Right ventricle myocardium inferior (tissue), 1 donor: Measurements from ENCODE around the gene PBX3. TPM values are rescaled to one million over a fixed set of nuclear protein-coding genes. Genes with fewer than 3 reads are reported as not detected.

Experiments
- ATAC-seq: fragments of 200-7000 bp; cut with Tn5 transposase; one replicate; pipeline ENCODE4 v1.9.1; 2020; ENCODE audit warnings: mild to moderate bottlenecking, moderate library complexity
- DNase-seq: peaks from one replicate; pipeline ENCODE4 v3.0.0; 2021; ENCODE audit errors: missing footprints
- intact Hi-C: fragments of 100-400 bp; cut with DNase I; formaldehyde crosslinking; loops from one replicate; pipeline ENCODE4 v1.11.0; 2022
- total RNA-seq: library from RNA; stranded (reverse); fragmentation: NEBNext Ultra II Directional; extraction: Animal tissue kit (Norgen Biotek cat#: 25700); gene quantifications from one replicate; pipeline ENCODE4 v1.2.1, GENCODE V29; 2021
- donor health status: DM: no; HTN: yes; CAD: no; lungs with severe emphysema.

The PBX3 gene
- total RNA-seq, 1 donor from 2014 or later, result 49.4 TPM

- intact Hi-C loops, result no loop called here
- DNase-seq (no peak), ATAC-seq (no peak)
Observed at GRCh38 chr9:125909459-125909858, 162.3 kb downstream of the PBX3 start.

- ATAC-seq, result no peak
Observed at GRCh38 chr9:125910286-125910685, 163.1 kb downstream of the PBX3 start.

GRCh38 chr9:125911861-125912644, 164.9 kb downstream of the PBX3 start:
- intact Hi-C loops, result no loop called here
- DNase-seq (no peak), ATAC-seq (no peak)

More at GRCh38 chr9:125910286-125910685, 163.1 kb downstream of the PBX3 start:
- no peak for DNase-seq
- intact Hi-C loops, result no loop called here

GRCh38 chr9:125912667-125913066, 165.5 kb downstream of the PBX3 start:
- no peak for DNase-seq
- intact Hi-C loops, result no loop called here

GRCh38 chr9:125913551-125913950, 166.4 kb downstream of the PBX3 start:
- ATAC-seq (no peak), DNase-seq (no peak)
- intact Hi-C loops, result no loop called here

More at GRCh38 chr9:125912667-125913066, 165.5 kb downstream of the PBX3 start:
- no peak for ATAC-seq

GRCh38 chr9:125914411-125914810, 167.2 kb downstream of the PBX3 start:
- intact Hi-C loops, result no loop called here
- ATAC-seq (no peak), DNase-seq (no peak)

- intact Hi-C loops, result no loop called here
- DNase-seq (no peak), ATAC-seq (no peak)
Observed at GRCh38 chr9:125915606-125916005, 168.4 kb downstream of the PBX3 start.

GRCh38 chr9:125919565-125919964, 172.4 kb downstream of the PBX3 start:
- intact Hi-C loops, result no loop called here
- DNase-seq, result no peak
- ATAC-seq, result no peak

GRCh38 chr9:125920402-125920801, 173.2 kb downstream of the PBX3 start:
- no peak for DNase-seq
- no peak for ATAC-seq
- intact Hi-C loops, result no loop called here

- DNase-seq, result no peak
- ATAC-seq, result no peak
- intact Hi-C loops, result no loop called here
Observed at GRCh38 chr9:125922854-125923253, 175.7 kb downstream of the PBX3 start.

GRCh38 chr9:125924351-125924750, 177.2 kb downstream of the PBX3 start:
- intact Hi-C loops, result no loop called here
- no peak for ATAC-seq
- DNase-seq, result no peak

GRCh38 chr9:125926936-125927335, 179.8 kb downstream of the PBX3 start:
- no peak for DNase-seq
- ATAC-seq, result no peak
- intact Hi-C loops, result no loop called here

GRCh38 chr9:125929846-125930245, 182.7 kb downstream of the PBX3 start:
- intact Hi-C loops, result no loop called here
- ATAC-seq (no peak), DNase-seq (no peak)

GRCh38 chr9:125931211-125931610, 184.0 kb downstream of the PBX3 start:
- intact Hi-C loops, result no loop called here
- no peak for ATAC-seq

GRCh38 chr9:125932012-125932411, 184.8 kb downstream of the PBX3 start:
- DNase-seq (no peak), ATAC-seq (no peak)
- intact Hi-C loops, result no loop called here

More at GRCh38 chr9:125931211-125931610, 184.0 kb downstream of the PBX3 start:
- no peak for DNase-seq

- intact Hi-C loops, result no loop called here
- no peak for ATAC-seq
Observed at GRCh38 chr9:125932746-125933455, 185.7 kb downstream of the PBX3 start.

GRCh38 chr9:125942125-125942524, 195.0 kb downstream of the PBX3 start:
- intact Hi-C loops, result no loop called here
- no peak for ATAC-seq
- no peak for DNase-seq

More at GRCh38 chr9:125932746-125933455, 185.7 kb downstream of the PBX3 start:
- no peak for DNase-seq

- intact Hi-C loops, result no loop called here
- ATAC-seq (no peak), DNase-seq (no peak)
Observed at GRCh38 chr9:125943831-125944230, 196.7 kb downstream of the PBX3 start.

- no peak for ATAC-seq
- intact Hi-C loops, result no loop called here
- DNase-seq, result no peak
Observed at GRCh38 chr9:125946397-125946796, 199.2 kb downstream of the PBX3 start.
